Hepatocyte (in vitro differentiated cells): ENCODE data around the gene MRPL33.
"Not testable (repeated sequence)": the region's sequence is repeated elsewhere in the genome, so short reads cannot be mapped to it uniquely, and the experiment has no call there.

ENCODE experiments used
- CTCF ChIP-seq: fragments of 200-600 bp; sonication (generic); IDR thresholded peaks from 2 replicates; pipeline ENCODE4 v1.5.1; 2016; ENCODE audit warnings: antibody characterized with exemption, mild to moderate bottlenecking; ENCODE audit not compliant: poor library complexity
- EZH2 ChIP-seq: fragments of 200-600 bp; sonication (generic); IDR thresholded peaks from 2 replicates; pipeline ENCODE4 v1.6.1; 2016; ENCODE audit warnings: antibody characterized with exemption, mild to moderate bottlenecking, borderline replicate concordance
- EZH2phosphoT487 ChIP-seq: fragments of 200-600 bp; sonication (generic); IDR thresholded peaks from one replicate; pipeline ENCODE4 v1.6.1; 2018; ENCODE audit warnings: antibody characterized with exemption, mild to moderate bottlenecking, low read depth, moderate library complexity; ENCODE audit not compliant: unreplicated experiment, severe bottlenecking

DNA sequence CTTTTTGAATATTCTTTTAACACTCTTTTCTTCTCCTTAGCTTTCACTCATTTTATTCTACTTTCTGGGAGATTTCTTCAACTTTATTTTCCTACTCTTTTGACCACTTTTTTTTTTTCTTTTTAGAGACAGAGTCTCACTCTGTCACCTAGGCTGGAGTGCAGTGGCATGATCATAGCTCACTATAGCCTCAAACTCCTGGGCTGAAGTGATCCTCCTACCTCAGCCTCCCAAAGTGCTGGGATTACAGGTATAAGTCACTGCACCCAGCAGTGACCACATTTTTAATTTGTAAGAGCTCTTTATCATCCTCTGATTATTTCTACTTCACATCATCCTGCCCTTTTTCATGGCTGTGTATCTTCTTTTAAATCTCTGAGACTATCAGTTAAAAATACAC is 26.0 kb upstream of the MRPL33 start:
- not testable (repeated sequence) for TF ChIP-seq CTCF, EZH2, EZH2phosphoT487
